ENCODE data around the gene CHRM5. TPM values are rescaled to one million over a fixed set of nuclear protein-coding genes. Genes with fewer than 3 reads are reported as not detected.

Gene CHRM5
- total and polyA plus RNA-seq, 2 donors from 2014 or later = 0.06 TPM; not detected in 1

- Histone ChIP-seq H3K27me3 (ENCODE audit: control insufficient read depth, insufficient read depth, low read length) (no peaks in the 10 kb centered on the region), H3K36me3 (ENCODE audit: control insufficient read depth in 2 of 3, insufficient read depth in 3 of 3, low read length in 3 of 3) (no peaks in the 10 kb centered on the region), H3K9me3 (ENCODE audit: control insufficient read depth in 2 of 3, insufficient read depth in 1 of 3, low read length in 3 of 3) (no peaks in the 10 kb centered on the region), H3K4me1 (ENCODE audit: control insufficient read depth in 2 of 3, insufficient read depth in 2 of 3, low read depth in 1 of 3, low read length in 3 of 3) (no peaks in the 10 kb centered on the region), H3K9ac (ENCODE audit: low read length in 3 of 3) (no peak overlapping the region), H3K27ac (ENCODE audit: low read depth in 2 of 2, low read length in 2 of 2) (no peak overlapping the region), H3K4me3 (ENCODE audit: low read length in 3 of 3) (no peak overlapping the region)
- no peak for TF ChIP-seq CTCF (IDR thresholded peaks at IDR 0.05; ENCODE audit: borderline replicate concordance, extremely low read depth, insufficient read depth)
- no peak for FAIRE-seq
- intact Hi-C loops (cut with DNase I) = loop anchor here (10.0 kb wide), 1 partner anchor 150 kb away; the partner anchor contains the start of gene KATNBL1
- DNase-seq = no peak
Measured at GRCh38 chr15:34065261-34065660, 97.0 kb downstream of the CHRM5 start.

- no peaks in the 10 kb centered on the region for H3K9me3 ChIP-seq (ENCODE audit: control insufficient read depth in 2 of 3, insufficient read depth in 1 of 3, low read length in 3 of 3)
- H3K9ac ChIP-seq (ENCODE audit: low read length in 3 of 3) = no peak overlapping the region
- H3K4me3 ChIP-seq (ENCODE audit: low read length in 3 of 3) = no peak overlapping the region
- no peak overlapping the region for H3K27ac ChIP-seq (ENCODE audit: low read depth in 2 of 2, low read length in 2 of 2)
- intact Hi-C loops (cut with DNase I) = loop anchor here (10.0 kb wide), 1 partner anchor 149 kb away; the partner anchor contains the start of gene KATNBL1
- no peaks in the 10 kb centered on the region for H3K4me1 ChIP-seq (ENCODE audit: control insufficient read depth in 2 of 3, insufficient read depth in 2 of 3, low read depth in 1 of 3, low read length in 3 of 3)
- TF ChIP-seq CTCF (IDR thresholded peaks at IDR 0.05; ENCODE audit: borderline replicate concordance, extremely low read depth, insufficient read depth) = no peak
- FAIRE-seq (no peak), DNase-seq (no peak)
- H3K27me3 ChIP-seq (ENCODE audit: control insufficient read depth, insufficient read depth, low read length) = no peaks in the 10 kb centered on the region
- no peaks in the 10 kb centered on the region for H3K36me3 ChIP-seq (ENCODE audit: control insufficient read depth in 2 of 3, insufficient read depth in 3 of 3, low read length in 3 of 3)
Measured at GRCh38 chr15:34065941-34066340, 97.6 kb downstream of the CHRM5 start.

- DNase-seq = no peak
- no peaks in the 10 kb centered on the region for H3K4me1 ChIP-seq (ENCODE audit: control insufficient read depth in 2 of 3, insufficient read depth in 2 of 3, low read depth in 1 of 3, low read length in 3 of 3)
- H3K4me3 ChIP-seq (ENCODE audit: low read length in 3 of 3) = no peak overlapping the region
- no peak for FAIRE-seq
- no peaks in the 10 kb centered on the region for H3K9me3 ChIP-seq (ENCODE audit: control insufficient read depth in 2 of 3, insufficient read depth in 1 of 3, low read length in 3 of 3)
- intact Hi-C loops (cut with DNase I) = no loop called here
- H3K36me3 ChIP-seq (ENCODE audit: control insufficient read depth in 2 of 3, insufficient read depth in 3 of 3, low read length in 3 of 3) = no peaks in the 10 kb centered on the region
- no peak overlapping the region for H3K9ac ChIP-seq (ENCODE audit: low read length in 3 of 3)
- H3K27me3 ChIP-seq (ENCODE audit: control insufficient read depth, insufficient read depth, low read length) = no peaks in the 10 kb centered on the region
- no peak overlapping the region for H3K27ac ChIP-seq (ENCODE audit: low read depth in 2 of 2, low read length in 2 of 2)
- no peak for TF ChIP-seq CTCF (IDR thresholded peaks at IDR 0.05; ENCODE audit: borderline replicate concordance, extremely low read depth, insufficient read depth)
Measured at GRCh38 chr15:34070003-34070402, 101.7 kb downstream of the CHRM5 start.

GRCh38 chr15:34076785-34077184 lies 108.5 kb downstream of the CHRM5 start:
- Histone ChIP-seq H3K4me1 (ENCODE audit: control insufficient read depth in 2 of 3, insufficient read depth in 2 of 3, low read depth in 1 of 3, low read length in 3 of 3) (no peaks in the 10 kb centered on the region), H3K36me3 (ENCODE audit: control insufficient read depth in 2 of 3, insufficient read depth in 3 of 3, low read length in 3 of 3) (no peaks in the 10 kb centered on the region), H3K9ac (ENCODE audit: low read length in 3 of 3) (no peak overlapping the region), H3K27me3 (ENCODE audit: control insufficient read depth, insufficient read depth, low read length) (no peaks in the 10 kb centered on the region), H3K27ac (ENCODE audit: low read depth in 2 of 2, low read length in 2 of 2) (no peak overlapping the region), H3K9me3 (ENCODE audit: control insufficient read depth in 2 of 3, insufficient read depth in 1 of 3, low read length in 3 of 3) (no peaks in the 10 kb centered on the region), H3K4me3 (ENCODE audit: low read length in 3 of 3) (no peak overlapping the region)
- FAIRE-seq = no peak
- intact Hi-C loops (cut with DNase I) = no loop called here
- no peak for DNase-seq
- no peak for TF ChIP-seq CTCF (IDR thresholded peaks at IDR 0.05; ENCODE audit: borderline replicate concordance, extremely low read depth, insufficient read depth)
